Iris pigment epithelial cell (primary cell): ENCODE results near the gene DNM3.
"Not testable (repeated sequence)": the region's sequence is repeated elsewhere in the genome, so short reads cannot be mapped to it uniquely, and the experiment has no call there.

Experiments
- DNase-seq: peaks from one replicate; pipeline ENCODE4 v3.0.0-alpha.2; 2011; ENCODE audit warnings: low read depth

The DNM3 gene

DNA sequence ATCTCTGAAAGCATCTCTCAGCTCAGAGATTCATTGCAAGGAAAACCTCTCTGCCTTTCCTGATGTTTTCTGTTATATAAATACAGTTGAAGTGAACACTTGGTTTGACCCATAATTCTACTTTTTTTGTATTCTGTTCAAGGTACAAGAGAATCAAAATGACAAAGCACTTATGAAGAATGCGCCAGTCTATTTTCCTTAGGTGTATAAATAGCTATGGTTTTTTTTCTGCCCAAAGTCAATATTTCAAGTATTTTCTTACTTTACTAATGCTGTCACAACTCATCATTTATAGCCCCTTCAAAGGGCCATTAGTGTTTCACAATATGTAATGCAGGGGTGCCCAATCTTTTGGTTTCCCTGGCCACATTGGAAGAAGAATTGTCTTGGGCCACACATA, 436.7 kb downstream of the DNM3 start:
- DNase-seq, result no peak

DNA sequence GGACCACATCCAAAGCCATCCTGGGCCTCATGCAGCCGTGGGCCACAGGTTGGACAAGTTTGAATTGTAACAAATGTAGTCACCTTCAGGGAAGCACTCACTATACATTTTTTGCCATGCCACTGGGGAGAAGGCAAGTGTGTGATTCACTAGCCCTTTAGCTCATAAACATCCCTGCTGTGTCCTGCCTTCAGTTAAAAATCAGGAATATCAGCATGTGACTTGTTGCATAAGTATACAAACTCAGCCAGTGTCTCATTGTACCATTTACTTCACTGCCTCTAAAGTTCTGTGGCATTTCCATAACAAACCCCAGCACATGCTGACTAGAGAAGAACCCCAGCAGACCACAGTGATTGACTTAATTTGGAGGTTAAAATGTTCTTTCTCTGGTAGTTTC, 437.2 kb downstream of the DNM3 start:
- peak; percentile 76 for DNase-seq

DNA sequence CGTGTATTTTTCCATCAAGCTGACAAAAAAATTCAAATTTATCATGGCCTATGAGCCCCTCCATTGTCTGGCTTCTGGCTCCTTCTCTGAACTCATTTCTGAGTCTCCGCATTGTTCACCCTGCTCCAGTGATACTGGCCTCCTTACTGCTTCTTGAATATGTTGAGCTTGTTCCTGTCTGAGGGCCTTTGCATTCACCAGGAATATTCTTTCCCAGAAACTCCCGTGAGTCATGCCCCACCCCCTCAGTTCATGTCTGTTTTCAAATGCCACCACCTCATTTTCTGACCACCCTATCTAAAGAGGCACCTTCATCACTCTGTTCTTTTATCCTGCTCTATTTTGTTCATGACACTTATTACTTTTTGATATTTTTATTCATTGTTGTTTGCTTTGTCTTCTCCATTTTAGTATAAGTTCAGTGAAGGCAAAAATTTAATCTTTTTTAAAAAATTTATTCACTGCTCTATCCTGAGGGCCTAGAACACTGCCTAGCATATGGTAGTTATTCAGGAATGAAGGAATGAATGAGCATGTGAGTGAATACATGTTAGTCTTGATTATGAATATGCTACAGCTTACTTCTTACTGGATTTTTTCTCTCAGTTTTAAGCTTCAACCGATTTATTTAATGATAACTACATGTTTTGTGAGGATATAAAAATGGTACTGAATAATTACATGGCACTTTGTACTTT, 438.8 kb downstream of the DNM3 start:
- peak; percentile 41 for DNase-seq

DNA sequence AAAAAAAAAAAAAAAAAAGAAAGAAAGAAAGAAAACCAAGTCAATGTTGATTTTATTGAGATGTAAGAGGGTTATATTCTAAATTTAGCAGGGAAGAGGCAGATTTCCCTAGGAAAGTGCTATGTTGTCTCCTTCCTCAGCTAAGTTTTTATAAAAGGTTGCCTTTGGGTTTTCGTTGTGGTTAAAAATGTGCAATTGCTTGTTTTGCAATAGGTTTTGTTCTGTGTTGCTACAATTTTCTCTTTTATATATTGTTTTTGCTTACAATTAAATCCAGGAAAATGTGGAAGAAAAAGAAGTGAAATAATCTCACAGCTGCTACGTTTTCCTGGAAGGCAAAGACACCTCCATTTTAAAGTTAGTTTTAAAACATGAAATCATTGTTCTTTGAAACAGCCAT, 442.5 kb downstream of the DNM3 start:
- DNase-seq, result no peak

DNA sequence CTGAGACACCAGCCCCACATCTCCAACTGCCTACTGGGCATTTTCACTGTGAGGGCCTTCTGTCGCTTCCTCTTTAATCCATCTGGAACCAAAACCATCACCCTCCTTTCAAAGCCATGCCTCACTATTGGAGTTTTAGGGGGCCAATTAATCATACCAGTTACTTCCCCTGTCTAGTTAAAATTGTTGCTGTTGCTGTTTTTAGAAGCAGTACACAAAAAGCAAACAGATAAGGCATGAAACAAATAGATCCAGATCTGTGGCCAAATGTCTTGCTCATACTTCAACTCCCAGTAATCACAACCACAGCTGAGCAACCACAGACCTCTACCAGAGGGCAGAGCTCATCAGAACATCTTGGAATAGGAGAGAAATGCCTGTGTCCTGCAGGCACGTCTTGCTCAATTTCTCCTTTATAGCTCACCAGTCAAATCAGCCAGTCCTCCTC, 445.4 kb downstream of the DNM3 start:
- DNase-seq, result peak; percentile 97

DNA sequence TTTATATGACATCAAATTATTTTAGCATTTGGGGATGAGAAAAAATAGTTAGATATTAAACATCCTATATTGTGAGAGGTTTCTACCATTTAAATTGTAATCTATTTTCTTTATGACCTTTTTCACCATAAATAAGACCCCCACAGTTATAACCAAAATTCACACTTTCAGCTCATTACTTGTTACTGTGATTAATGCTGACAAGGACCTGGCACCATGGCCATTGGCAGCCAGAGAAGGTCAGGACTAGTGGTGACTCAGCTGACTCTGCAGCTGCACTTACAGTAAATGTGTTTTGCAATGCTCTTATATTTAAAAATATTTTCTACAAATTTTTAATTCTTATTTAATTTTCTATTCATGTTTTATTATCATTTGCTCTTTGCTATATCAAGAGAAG, 445.9 kb downstream of the DNM3 start:
- peak; percentile 90 for DNase-seq

DNA sequence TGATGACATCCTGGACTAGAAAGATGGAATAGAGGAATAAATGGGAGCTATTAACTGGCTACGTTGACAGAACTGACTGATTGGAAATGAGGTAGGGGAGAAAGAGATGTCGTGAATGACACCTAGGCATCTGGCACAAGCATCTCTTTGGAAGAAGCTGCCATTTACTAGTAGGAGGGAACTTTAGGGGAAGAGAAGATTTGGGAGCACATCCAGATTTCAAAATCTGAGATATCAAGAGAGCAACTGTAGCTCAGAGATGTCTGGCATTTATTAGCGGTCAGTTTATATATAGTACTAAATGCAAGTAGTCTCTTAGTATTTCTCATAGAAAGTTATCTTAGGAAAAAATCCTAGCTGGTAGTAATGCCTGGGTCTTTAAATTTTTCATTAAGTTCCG, 447.3 kb downstream of the DNM3 start:
- DNase-seq, result no peak

DNA sequence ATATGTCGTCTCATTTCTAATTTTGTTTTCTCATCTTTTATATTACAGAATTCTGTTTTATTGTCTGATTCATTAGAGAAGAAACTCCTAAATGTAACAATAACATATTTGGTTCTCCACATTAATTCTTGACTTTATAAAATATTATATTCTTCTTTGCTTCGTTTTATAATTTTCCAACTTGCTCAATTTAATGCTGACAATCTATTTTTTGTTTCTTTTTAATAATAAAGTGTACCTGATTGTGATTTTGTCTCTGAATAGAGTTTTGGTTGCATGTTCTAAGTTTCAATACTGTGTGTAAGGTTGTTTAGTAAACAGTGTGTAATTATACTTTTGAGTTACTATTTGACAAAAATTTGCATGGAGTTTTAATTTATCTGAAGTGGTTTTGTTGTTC, 448.1 kb downstream of the DNM3 start:
- DNase-seq, result no peak

DNA sequence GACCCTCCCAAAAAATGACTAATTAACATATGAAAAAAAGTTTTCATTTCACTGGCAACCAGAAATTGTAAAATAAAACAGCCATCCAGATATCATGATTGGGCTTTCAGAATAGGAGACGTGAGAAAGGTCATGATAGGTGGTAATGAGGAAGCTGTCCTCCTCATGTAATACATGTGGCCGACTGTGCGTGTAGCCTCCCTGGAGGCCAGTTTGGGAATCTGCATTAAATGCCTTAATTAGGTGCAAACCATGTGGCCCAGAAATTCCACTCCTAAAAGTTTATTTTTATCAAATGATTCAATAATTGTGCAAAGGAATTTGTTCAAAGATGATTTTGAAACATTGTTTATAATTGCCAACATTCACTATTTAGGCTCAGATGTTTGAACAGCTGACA, 451.5 kb downstream of the DNM3 start:
- no peak for DNase-seq

DNA sequence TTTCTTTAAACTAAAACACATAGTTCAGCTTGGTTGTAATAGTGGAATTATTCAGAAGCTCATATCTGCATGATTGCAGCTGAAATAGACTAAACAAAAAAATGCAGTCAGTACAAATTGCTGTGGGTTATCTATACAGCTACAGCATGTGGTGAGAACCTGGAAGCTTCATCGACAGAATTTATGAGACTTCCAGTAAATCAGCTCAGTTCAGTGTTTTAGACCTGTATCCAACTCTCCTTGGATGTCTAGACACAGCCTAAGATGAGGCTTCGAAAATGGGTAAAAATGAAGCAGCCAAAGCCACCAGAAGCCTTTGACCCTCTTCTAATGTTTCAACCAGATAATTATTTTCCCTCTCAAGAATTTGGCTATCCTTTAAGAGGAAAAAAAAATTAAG, 452.1 kb downstream of the DNM3 start:
- peak; percentile 65 for DNase-seq

DNA sequence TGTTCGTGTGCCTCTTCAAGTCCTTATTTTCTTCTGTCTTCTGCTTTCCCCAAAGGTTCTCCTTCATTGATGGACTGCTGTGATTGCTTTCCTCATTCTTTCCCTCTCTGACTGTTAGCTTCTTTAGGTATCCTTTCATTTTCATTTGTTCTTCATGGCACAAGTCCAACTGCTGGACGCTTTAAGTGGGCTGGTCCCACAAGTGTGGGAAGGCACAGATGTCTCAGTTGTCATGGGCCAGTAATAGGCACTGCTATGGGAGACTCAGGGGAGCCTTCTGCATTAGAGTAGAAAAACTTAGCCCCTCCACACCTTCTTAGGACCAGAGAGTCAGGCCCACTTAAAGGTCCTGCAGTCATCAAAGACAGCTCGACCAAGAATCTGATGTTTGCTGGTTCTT, 456.8 kb downstream of the DNM3 start:
- no peak for DNase-seq

DNA sequence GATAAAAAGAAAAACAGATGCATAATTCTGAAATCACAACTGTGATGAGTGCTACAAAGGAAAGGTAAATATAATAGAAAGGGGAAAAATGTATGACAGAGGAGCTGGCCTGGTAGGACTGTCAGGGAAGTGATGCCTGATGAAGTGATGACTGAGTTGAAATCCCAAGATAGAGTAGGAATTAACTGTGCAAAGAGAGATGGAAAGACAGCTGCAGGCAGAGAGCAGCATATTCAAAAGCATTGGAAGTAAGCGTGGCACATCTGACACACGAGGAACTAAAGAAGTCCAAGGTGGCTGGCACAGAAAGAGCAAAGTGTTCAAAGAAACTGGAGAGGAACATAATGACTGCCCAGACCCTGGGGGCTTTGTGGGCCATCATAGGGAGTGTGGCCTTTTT, 457.6 kb downstream of the DNM3 start:
- DNase-seq, result no peak

DNA sequence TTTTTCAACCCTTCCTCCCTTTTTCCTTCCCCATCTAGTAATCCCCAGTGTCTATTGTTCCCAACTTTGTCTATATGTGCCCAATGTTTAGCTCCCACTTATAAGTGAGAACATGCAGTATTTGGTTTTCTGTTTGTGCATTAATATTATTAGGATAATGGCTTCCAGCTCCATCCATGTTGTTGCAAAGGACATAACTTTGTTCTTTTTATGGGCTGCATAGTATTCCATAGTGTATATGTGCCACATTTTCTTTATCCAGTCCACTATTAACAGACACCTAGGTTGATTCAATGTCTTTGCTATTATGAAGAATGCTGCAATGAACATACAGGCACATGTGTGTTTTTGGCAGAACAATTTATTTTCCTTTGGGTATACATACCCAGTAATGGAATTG, 458.2 kb downstream of the DNM3 start:
- DNase-seq, result no peak

DNA sequence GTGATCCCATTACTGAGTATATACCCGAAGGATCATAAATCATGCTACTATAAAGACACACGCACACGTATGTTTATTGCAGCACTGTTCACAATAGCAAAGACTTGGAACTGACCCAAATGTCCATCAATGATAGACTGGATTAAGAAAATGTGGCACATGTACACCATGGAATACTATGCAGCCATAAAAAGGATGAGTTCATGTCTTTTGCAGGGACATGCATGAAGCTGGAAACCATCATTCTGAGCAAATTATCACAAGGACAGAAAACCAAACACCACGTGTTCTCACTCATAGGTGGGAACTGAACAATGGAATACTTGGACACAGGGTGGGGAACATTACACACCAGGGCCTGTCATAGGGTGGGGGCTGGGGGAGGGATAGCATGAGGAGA, 466.2 kb downstream of the DNM3 start:
- not testable (repeated sequence) for DNase-seq

DNA sequence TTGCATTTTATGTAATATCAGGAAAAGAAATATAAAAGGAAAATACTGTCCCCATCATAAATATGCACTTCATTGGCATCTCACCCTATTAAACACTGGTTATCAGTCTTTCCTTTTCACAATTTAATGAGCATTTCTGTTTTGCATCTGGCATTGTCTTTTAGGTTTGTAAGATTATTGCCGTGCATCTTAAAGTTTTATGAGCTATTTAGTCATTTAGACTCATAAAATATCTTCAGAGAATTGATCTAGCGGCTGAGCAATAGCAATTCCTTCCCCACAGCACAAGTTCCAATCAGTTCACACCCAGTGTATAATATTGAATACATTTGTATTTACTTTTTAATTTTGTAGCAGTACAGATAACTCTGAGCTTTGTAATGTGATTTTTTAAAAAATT, 466.8 kb downstream of the DNM3 start:
- no peak for DNase-seq

DNA sequence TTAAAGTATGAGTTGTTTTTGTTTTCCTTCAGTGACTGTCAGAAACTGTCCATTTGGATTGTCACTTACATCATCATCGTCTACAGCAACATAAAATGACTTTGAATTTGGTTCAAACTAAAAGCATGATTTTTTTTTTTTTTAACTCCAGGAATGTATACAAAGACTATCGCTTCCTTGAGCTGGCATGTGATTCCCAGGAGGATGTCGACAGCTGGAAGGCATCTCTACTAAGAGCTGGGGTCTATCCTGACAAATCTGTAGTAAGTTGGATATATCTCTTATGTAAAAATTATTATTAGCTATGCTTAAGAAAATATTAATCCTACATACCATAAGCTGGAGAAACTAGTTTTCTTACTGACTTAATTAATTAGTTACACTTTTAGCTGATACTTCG, 467.3 kb downstream of the DNM3 start:
- DNase-seq, result no peak

DNA sequence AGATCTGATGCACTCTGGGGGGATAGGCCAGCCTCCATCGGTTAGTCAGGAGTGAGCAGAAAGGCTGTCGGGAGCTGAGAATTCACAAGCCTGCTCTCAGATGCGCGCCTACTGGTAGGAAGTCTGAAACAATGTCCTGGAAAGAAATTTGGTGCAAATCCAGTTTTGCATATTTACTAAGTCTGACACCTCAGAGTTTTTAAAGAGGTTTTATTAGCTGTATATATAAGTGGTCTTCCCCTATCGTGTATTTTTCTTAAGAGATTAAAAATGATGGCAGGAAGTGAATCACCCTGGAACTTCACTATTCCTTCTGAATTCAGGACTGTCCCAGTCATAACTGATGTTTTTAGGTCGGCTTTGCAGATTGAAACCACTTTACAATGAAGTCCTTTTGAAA, 479.4 kb downstream of the DNM3 start:
- DNase-seq, result peak; percentile 67

DNA sequence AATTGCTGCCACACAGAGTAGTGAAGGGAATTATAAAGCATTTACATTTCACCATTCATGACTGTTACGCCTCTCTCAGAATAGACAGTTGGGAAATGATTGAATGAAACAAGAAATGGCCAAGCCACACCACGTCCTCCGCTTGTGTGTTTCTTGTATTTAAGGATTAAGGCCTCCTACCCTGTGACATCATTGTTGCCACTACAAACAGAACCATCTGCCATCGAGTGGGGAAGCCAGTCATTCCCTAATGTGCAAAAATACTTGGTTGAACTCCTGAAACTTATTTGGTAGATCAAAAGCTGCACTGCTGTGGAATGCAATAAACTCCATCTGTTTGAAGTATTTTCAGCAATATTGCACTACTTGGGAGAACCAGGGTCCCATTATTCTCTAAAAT, 480.2 kb downstream of the DNM3 start:
- DNase-seq, result peak; percentile 63

DNA sequence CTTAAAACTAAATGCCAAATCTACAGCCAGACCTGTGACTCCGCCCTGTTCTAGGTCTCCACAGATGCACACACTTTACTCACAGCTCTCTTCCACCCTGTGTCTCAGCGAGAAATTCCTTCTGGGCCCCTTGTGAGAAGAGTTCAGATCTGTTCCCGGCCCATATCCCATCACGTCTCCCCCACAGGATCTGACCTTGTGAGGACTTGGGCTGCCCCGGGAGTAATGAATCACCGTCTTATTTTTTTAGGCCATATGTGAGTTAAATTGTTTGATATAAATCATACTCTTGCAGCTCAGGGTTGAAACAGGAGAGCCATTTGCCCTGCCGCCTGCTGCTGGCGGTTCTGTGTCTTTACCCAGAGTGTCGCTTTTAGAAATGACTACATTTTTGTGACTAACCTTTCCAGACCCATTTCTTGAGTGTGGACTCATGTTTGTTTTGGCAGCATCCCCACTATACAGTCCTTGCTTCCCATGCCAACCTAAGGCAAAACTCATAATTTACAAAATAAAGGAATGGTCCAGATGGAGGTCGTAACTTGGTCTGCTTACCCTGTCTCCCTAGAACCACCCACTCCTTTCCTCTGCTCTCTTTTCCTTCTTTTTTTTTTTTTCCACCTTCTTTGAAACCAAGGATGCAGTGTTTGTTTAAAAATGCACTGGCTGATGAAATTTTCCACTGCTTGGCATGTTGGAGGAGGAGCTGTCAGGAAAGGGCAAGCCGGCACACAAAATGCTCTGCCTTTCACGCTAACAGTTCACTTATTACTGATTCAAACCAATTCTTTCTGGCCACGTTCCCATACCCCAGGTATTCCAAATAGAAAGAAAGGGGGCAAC, 481.1 kb downstream of the DNM3 start:
- peak; percentile 88 for DNase-seq

DNA sequence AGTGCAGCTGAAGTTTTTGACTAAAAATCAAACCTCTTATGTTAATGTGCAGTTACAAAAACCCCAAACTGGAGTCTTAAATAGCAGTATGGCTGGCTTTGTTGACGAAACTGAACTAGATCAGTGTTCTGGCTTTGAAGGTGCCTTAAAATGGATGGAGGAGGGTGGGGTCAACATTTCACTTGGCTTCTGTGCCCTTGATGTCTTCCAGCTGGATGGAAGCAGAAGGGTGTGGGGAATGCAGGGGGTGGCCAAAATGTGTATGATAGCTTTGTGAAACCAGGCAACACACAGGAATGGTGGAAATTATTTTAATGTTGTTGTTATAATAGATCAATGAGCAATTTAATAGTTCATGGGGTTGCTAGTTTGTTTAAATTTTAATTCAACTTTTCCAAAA, 482.4 kb downstream of the DNM3 start:
- DNase-seq, result no peak

DNA sequence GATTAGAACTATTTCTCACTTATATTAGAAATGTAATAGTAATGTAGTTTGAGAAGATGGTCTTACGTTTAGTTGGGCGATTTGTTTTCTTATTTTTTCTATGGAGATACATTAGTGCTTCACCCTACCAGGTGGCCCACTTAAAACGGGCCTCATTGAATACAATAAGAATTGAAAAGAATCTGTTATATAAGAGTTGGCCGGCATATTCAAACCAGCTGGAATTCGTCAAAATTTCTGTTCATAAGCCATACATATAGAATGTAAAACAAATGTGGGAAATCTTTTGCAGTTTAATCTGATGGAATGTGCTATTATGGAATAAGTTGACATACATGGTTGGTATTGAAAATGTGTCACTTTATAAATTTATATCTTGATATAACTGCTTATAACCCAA, 482.8 kb downstream of the DNM3 start:
- no peak for DNase-seq

DNA sequence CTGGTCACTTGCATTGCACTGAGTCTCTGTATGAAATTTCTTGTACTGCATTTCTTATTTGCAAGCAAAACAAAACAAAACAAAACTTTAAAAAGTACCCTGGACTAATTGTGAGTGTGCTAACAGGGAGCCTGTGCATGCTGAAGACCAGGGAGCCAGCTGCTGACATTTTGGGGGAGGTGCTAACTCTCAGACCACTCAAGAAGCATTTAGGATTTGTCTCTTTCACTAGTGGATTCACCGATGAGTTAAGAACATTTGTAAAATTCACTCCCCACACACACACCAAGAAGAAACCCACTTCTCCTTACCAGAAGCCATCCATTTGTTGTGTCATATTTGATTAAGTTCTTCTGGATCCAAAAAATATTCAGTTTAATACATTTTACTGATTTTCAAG, 483.5 kb downstream of the DNM3 start:
- DNase-seq, result no peak

DNA sequence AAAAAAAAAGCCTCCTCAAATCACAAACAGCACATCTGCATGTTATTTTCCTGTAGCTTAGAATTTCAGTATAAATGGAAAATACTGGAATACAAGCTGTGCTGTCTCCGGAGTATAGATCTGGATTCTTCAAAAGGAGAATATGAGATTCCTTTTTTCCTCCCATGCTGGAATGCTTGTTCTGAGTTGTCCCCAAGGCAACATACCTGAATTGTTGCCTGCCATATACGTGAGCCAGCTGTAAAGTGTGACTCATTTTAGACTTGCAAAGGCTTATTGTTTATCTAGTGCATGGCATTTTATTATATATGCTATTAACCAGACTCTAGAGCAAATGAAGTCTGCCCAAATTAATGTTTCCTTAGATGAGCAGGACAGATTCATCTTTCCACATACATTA, 484.2 kb downstream of the DNM3 start:
- DNase-seq, result peak; percentile 53

DNA sequence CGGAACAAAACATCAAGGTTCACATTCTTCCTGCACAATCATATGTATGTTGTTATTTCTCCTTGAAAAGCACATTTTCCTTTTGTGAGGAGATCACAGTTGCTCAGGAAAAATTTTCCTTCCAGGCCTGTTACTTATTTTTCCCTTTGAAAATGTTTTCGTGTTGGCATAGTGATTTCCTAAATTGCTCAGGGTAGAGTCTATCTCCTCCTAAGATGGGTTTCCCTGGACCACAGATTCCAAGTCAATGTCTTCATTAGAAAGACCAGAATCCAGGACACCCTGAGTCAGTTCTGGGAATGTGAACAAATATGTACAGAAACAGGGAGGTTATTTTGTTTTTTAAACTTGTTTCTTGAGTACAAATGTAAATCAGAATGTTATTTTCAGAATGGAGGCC, 484.8 kb downstream of the DNM3 start:
- no peak for DNase-seq
